Astrocyte of the cerebellum (primary cell): ENCODE data around the gene PCYT1B.
"Not testable (repeated sequence)": the region's sequence is repeated elsewhere in the genome, so short reads cannot be mapped to it uniquely, and the experiment has no call there.

ENCODE experiments used
- DNase-seq: peaks from one replicate; pipeline ENCODE4 v3.0.0-alpha.2; 2011; ENCODE audit warnings: low read depth
- H3K4me3 ChIP-seq: 2 replicates; pipeline ENCODE4 v1.5.1; 2011; ENCODE audit warnings: mild to moderate bottlenecking, low read depth, low read length, moderate library complexity
- CTCF ChIP-seq: IDR thresholded peaks from 2 replicates; pipeline ENCODE4 v1.5.1; 2012; ENCODE audit warnings: low read length, low read depth, moderate library complexity, mild to moderate bottlenecking; ENCODE audit errors: missing control alignments
- in situ Hi-C: cut with HindIII; loops from 2 replicates; pipeline ENCODE4 v1.10.0; 2017; ENCODE audit warnings: low sequenced_read_pairs

PCYT1B gene

DNA sequence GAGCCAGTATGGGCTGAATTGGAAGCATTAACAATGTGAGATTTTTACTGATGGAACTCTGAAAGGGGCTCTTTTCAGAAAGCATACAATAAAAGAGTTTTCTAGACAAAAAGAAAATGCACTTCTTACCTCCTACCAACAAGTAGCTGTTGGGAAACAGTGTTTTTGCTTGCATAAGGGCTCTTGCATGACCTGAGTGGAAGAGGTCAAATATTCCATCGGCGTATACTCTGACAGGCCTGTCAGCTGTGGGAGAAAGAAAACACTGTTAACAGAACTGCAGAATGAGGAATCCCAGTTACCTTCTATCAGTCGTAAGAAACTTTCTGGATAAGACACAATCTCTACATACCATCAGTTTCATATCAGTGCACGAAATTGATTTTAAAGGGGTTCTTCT lies 39.5 kb downstream of the PCYT1B start:
- H3K4me3 ChIP-seq, result no peak overlapping the region
- in situ Hi-C loops, result no loop called here
- TF ChIP-seq CTCF, result no peak
- DNase-seq, result no peak

GRCh38 chrX:24605941-24606340 lies 41.2 kb downstream of the PCYT1B start:
- in situ Hi-C loops, DNase-seq, H3K4me3 ChIP-seq: not testable (repeated sequence)

GRCh38 chrX:24603191-24603590 lies 44.0 kb downstream of the PCYT1B start:
- in situ Hi-C loops, result no loop called here
- no peak for DNase-seq
- no peak for TF ChIP-seq CTCF
- H3K4me3 ChIP-seq, result no peak overlapping the region

DNA sequence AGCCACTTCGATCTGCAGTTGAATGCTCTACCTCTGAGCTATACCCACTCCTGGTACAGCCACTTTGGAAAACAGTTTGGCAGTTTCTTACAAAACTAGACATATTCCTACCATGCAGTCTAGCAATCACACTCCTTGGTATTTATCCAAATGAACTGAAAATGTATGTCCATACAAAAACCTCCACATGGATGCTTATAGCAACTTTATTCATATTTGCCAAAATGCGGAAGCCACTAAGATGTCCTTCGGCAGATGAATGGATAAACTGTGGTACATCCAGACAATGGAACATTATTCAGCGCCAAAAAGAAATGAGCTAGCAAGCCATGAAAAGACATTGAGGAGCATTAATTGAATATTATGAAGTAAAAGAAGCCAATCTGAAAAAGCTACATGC lies 45.3 kb downstream of the PCYT1B start:
- H3K4me3 ChIP-seq, result no peak overlapping the region
- no peak for TF ChIP-seq CTCF
- in situ Hi-C loops, result no loop called here
- no peak for DNase-seq

DNA sequence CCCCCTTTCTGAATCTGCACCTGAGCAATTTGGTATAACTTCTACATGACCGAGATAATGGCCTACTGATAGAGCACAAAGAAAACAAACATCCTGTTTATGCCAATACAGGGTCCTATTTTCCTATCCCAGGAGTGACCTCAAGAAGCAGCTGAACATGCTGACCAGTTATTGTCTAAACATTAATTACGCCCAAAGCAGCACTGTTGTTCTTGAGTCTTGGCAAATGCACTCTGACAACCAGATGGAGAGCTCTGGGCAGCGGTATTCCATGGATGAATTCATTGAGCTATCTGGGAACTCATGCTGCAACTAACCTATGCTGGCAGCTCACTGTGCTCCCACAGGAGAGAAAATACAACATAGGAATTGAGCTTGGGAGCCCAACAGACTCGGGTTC lies 52.6 kb downstream of the PCYT1B start:
- in situ Hi-C loops, result no loop called here
- DNase-seq, result no peak
- H3K4me3 ChIP-seq, result no peak overlapping the region
- TF ChIP-seq CTCF, result no peak

- no peak for DNase-seq
- no peak for TF ChIP-seq CTCF
- in situ Hi-C loops, result no loop called here
- H3K4me3 ChIP-seq, result no peak overlapping the region
Measured at GRCh38 chrX:24590111-24590510, 57.0 kb downstream of the PCYT1B start.

GRCh38 chrX:24577091-24577490 lies 70.1 kb downstream of the PCYT1B start:
- no peak overlapping the region for H3K4me3 ChIP-seq
- TF ChIP-seq CTCF, result no peak
- in situ Hi-C loops, result no loop called here
- no peak for DNase-seq
